ENCODE measurements around the gene PIGL.
A peak's percentile ranks its signal among the peaks of the same experiment; 100 is the strongest.

The PIGL gene

GRCh38 chr17:16232391-16232790 lies 15.4 kb downstream of the PIGL start:
- Histone ChIP-seq H3K9ac (ENCODE audit: low read length) (no peak overlapping the region), H3K4me3 (ENCODE audit: low read length) (no peak overlapping the region), H3K4me1 (ENCODE audit: control insufficient read depth, insufficient read depth, low read length) (no peaks in the 10 kb centered on the region), H3K27me3 (ENCODE audit: control insufficient read depth, insufficient read depth, low read length) (no peaks in the 10 kb centered on the region), H3K27ac (ENCODE audit: low read depth, low read length) (no peak overlapping the region), H3K36me3 (ENCODE audit: control insufficient read depth, insufficient read depth, low read length) (no peaks in the 10 kb centered on the region)

- H3K9ac ChIP-seq (ENCODE audit: low read length): no peak overlapping the region
- H3K27ac ChIP-seq (ENCODE audit: low read depth, low read length): no peak overlapping the region
- no peaks in the 10 kb centered on the region for H3K4me1 ChIP-seq (ENCODE audit: control insufficient read depth, insufficient read depth, low read length)
- H3K27me3 ChIP-seq (ENCODE audit: control insufficient read depth, insufficient read depth, low read length): no peaks in the 10 kb centered on the region
- no peak overlapping the region for H3K4me3 ChIP-seq (ENCODE audit: low read length)
- no peaks in the 10 kb centered on the region for H3K36me3 ChIP-seq (ENCODE audit: control insufficient read depth, insufficient read depth, low read length)
Measured at GRCh38 chr17:16239931-16240330, 22.9 kb downstream of the PIGL start.

GRCh38 chr17:16241906-16242399 lies 24.9 kb downstream of the PIGL start:
- H3K27ac ChIP-seq (ENCODE audit: low read depth, low read length): no peak overlapping the region
- no peaks in the 10 kb centered on the region for H3K36me3 ChIP-seq (ENCODE audit: control insufficient read depth, insufficient read depth, low read length)
- no peaks in the 10 kb centered on the region for H3K27me3 ChIP-seq (ENCODE audit: control insufficient read depth, insufficient read depth, low read length)
- H3K4me3 ChIP-seq (ENCODE audit: low read length): no peak overlapping the region
- no peak overlapping the region for H3K9ac ChIP-seq (ENCODE audit: low read length)
- H3K4me1 ChIP-seq (ENCODE audit: control insufficient read depth, insufficient read depth, low read length): no peaks in the 10 kb centered on the region

- H3K27ac ChIP-seq (ENCODE audit: low read depth, low read length): no peak overlapping the region
- no peaks in the 10 kb centered on the region for H3K27me3 ChIP-seq (ENCODE audit: control insufficient read depth, insufficient read depth, low read length)
- H3K9ac ChIP-seq (ENCODE audit: low read length): no peak overlapping the region
- H3K36me3 ChIP-seq (ENCODE audit: control insufficient read depth, insufficient read depth, low read length): no peaks in the 10 kb centered on the region
- H3K4me3 ChIP-seq (ENCODE audit: low read length): no peak overlapping the region
- H3K4me1 ChIP-seq (ENCODE audit: control insufficient read depth, insufficient read depth, low read length): no peaks in the 10 kb centered on the region
Measured at GRCh38 chr17:16243385-16243784, 26.4 kb downstream of the PIGL start.

- H3K27me3 ChIP-seq (ENCODE audit: control insufficient read depth, insufficient read depth, low read length): no peaks in the 10 kb centered on the region
- H3K27ac ChIP-seq (ENCODE audit: low read depth, low read length): no peak overlapping the region
- no peak overlapping the region for H3K9ac ChIP-seq (ENCODE audit: low read length)
- no peaks in the 10 kb centered on the region for H3K4me1 ChIP-seq (ENCODE audit: control insufficient read depth, insufficient read depth, low read length)
- no peak overlapping the region for H3K4me3 ChIP-seq (ENCODE audit: low read length)
- H3K36me3 ChIP-seq (ENCODE audit: control insufficient read depth, insufficient read depth, low read length): no peaks in the 10 kb centered on the region
Measured at GRCh38 chr17:16243801-16244567, 27.0 kb downstream of the PIGL start.

GRCh38 chr17:16247586-16247984 lies 30.6 kb downstream of the PIGL start:
- Histone ChIP-seq H3K36me3 (ENCODE audit: control insufficient read depth, insufficient read depth, low read length) (no peaks in the 10 kb centered on the region), H3K27ac (ENCODE audit: low read depth, low read length) (no peak overlapping the region), H3K9ac (ENCODE audit: low read length) (no peak overlapping the region), H3K27me3 (ENCODE audit: control insufficient read depth, insufficient read depth, low read length) (no peaks in the 10 kb centered on the region), H3K4me3 (ENCODE audit: low read length) (peak overlapping the region; percentile 25), H3K4me1 (ENCODE audit: control insufficient read depth, insufficient read depth, low read length) (no peaks in the 10 kb centered on the region)

- Histone ChIP-seq H3K9ac (ENCODE audit: low read length) (no peak overlapping the region), H3K36me3 (ENCODE audit: control insufficient read depth, insufficient read depth, low read length) (no peaks in the 10 kb centered on the region), H3K27me3 (ENCODE audit: control insufficient read depth, insufficient read depth, low read length) (no peaks in the 10 kb centered on the region), H3K4me1 (ENCODE audit: control insufficient read depth, insufficient read depth, low read length) (peaks cover 7% of the 10 kb centered on the region), H3K4me3 (ENCODE audit: low read length) (no peak overlapping the region), H3K27ac (ENCODE audit: low read depth, low read length) (no peak overlapping the region)
Measured at GRCh38 chr17:16250635-16251034, 33.6 kb downstream of the PIGL start.

- H3K27me3 ChIP-seq (ENCODE audit: control insufficient read depth, insufficient read depth, low read length): no peaks in the 10 kb centered on the region
- H3K4me3 ChIP-seq (ENCODE audit: low read length): no peak overlapping the region
- H3K9ac ChIP-seq (ENCODE audit: low read length): no peak overlapping the region
- H3K27ac ChIP-seq (ENCODE audit: low read depth, low read length): no peak overlapping the region
- H3K36me3 ChIP-seq (ENCODE audit: control insufficient read depth, insufficient read depth, low read length): no peaks in the 10 kb centered on the region
- H3K4me1 ChIP-seq (ENCODE audit: control insufficient read depth, insufficient read depth, low read length): peaks cover 11% of the 10 kb centered on the region
Measured at GRCh38 chr17:16251043-16251442, 34.0 kb downstream of the PIGL start.

GRCh38 chr17:16251556-16251955 lies 34.5 kb downstream of the PIGL start:
- Histone ChIP-seq H3K4me3 (ENCODE audit: low read length) (no peak overlapping the region), H3K4me1 (ENCODE audit: control insufficient read depth, insufficient read depth, low read length) (peaks cover 12% of the 10 kb centered on the region), H3K27ac (ENCODE audit: low read depth, low read length) (no peak overlapping the region), H3K36me3 (ENCODE audit: control insufficient read depth, insufficient read depth, low read length) (no peaks in the 10 kb centered on the region), H3K9ac (ENCODE audit: low read length) (no peak overlapping the region), H3K27me3 (ENCODE audit: control insufficient read depth, insufficient read depth, low read length) (no peaks in the 10 kb centered on the region)

- peaks cover 12% of the 10 kb centered on the region for H3K4me1 ChIP-seq (ENCODE audit: control insufficient read depth, insufficient read depth, low read length)
- no peaks in the 10 kb centered on the region for H3K36me3 ChIP-seq (ENCODE audit: control insufficient read depth, insufficient read depth, low read length)
- H3K27ac ChIP-seq (ENCODE audit: low read depth, low read length): peak overlapping the region; percentile 71
- peak overlapping the region; percentile 55 for H3K4me3 ChIP-seq (ENCODE audit: low read length)
- H3K27me3 ChIP-seq (ENCODE audit: control insufficient read depth, insufficient read depth, low read length): no peaks in the 10 kb centered on the region
- no peak overlapping the region for H3K9ac ChIP-seq (ENCODE audit: low read length)
Measured at GRCh38 chr17:16254773-16255400, 37.9 kb downstream of the PIGL start.

- H3K27ac ChIP-seq (ENCODE audit: low read depth, low read length): peak overlapping the region; percentile 71
- H3K36me3 ChIP-seq (ENCODE audit: control insufficient read depth, insufficient read depth, low read length): no peaks in the 10 kb centered on the region
- H3K4me3 ChIP-seq (ENCODE audit: low read length): peak overlapping the region; percentile 55
- no peak overlapping the region for H3K9ac ChIP-seq (ENCODE audit: low read length)
- peaks cover 12% of the 10 kb centered on the region for H3K4me1 ChIP-seq (ENCODE audit: control insufficient read depth, insufficient read depth, low read length)
- no peaks in the 10 kb centered on the region for H3K27me3 ChIP-seq (ENCODE audit: control insufficient read depth, insufficient read depth, low read length)
Measured at GRCh38 chr17:16255481-16255921, 38.5 kb downstream of the PIGL start.

- H3K27ac ChIP-seq (ENCODE audit: low read depth, low read length): no peak overlapping the region
- H3K36me3 ChIP-seq (ENCODE audit: control insufficient read depth, insufficient read depth, low read length): no peaks in the 10 kb centered on the region
- H3K4me1 ChIP-seq (ENCODE audit: control insufficient read depth, insufficient read depth, low read length): peaks cover 12% of the 10 kb centered on the region
- no peak overlapping the region for H3K9ac ChIP-seq (ENCODE audit: low read length)
- H3K27me3 ChIP-seq (ENCODE audit: control insufficient read depth, insufficient read depth, low read length): no peaks in the 10 kb centered on the region
- no peak overlapping the region for H3K4me3 ChIP-seq (ENCODE audit: low read length)
Measured at GRCh38 chr17:16258901-16259300, 41.9 kb downstream of the PIGL start.

- no peak overlapping the region for H3K4me3 ChIP-seq (ENCODE audit: low read length)
- H3K36me3 ChIP-seq (ENCODE audit: control insufficient read depth, insufficient read depth, low read length): no peaks in the 10 kb centered on the region
- H3K9ac ChIP-seq (ENCODE audit: low read length): no peak overlapping the region
- H3K27me3 ChIP-seq (ENCODE audit: control insufficient read depth, insufficient read depth, low read length): no peaks in the 10 kb centered on the region
- H3K4me1 ChIP-seq (ENCODE audit: control insufficient read depth, insufficient read depth, low read length): peaks cover 10% of the 10 kb centered on the region
- no peak overlapping the region for H3K27ac ChIP-seq (ENCODE audit: low read depth, low read length)
Measured at GRCh38 chr17:16259926-16260325, 42.9 kb downstream of the PIGL start.
